ENCODE measurements around the gene MMAA. TPM values are rescaled to one million over a fixed set of nuclear protein-coding genes. Genes with fewer than 3 reads are reported as not detected.

Gene MMAA
- polyA plus RNA-seq, 3 donors = 2.1 to 4.0 (median 2.5) TPM

DNA sequence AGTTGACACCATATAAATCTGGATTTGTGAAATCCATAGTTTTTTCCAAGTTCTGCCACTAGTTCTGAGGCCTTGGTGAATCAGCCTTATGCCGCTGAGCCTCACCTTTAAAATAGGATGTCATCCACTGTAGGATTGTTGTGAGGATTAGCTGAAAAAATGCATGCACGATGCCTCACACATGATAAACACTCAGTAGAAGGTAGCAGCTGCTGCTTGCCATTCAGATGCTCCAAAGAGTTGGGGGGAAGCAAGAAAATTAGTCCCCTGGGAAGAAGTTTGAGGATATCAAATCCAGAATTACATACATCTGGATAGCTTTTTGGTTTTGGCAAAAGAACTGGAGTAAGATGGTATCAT, 7.4 kb downstream of the MMAA start:
- TF ChIP-seq, protein P1, sequence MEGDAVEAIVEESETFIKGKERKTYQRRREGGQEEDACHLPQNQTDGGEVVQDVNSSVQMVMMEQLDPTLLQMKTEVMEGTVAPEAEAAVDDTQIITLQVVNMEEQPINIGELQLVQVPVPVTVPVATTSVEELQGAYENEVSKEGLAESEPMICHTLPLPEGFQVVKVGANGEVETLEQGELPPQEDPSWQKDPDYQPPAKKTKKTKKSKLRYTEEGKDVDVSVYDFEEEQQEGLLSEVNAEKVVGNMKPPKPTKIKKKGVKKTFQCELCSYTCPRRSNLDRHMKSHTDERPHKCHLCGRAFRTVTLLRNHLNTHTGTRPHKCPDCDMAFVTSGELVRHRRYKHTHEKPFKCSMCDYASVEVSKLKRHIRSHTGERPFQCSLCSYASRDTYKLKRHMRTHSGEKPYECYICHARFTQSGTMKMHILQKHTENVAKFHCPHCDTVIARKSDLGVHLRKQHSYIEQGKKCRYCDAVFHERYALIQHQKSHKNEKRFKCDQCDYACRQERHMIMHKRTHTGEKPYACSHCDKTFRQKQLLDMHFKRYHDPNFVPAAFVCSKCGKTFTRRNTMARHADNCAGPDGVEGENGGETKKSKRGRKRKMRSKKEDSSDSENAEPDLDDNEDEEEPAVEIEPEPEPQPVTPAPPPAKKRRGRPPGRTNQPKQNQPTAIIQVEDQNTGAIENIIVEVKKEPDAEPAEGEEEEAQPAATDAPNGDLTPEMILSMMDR (IDR thresholded peaks at IDR 0.05) = no peak
- Mint-ChIP-seq H3K36me3 (peaks cover 6% of the 10 kb centered on the region in 2 donors), H3K27me3 (ENCODE audit: low read depth in 3 of 3) (no peaks in the 10 kb centered on the region), H3K4me3 (no peak overlapping the region), H3K27ac (no peak overlapping the region), H3K9me3 (peaks cover 0 to 12% (median 3%) of the 10 kb centered on the region in 7 donors), H3K4me1 (peaks cover 5% of the 10 kb centered on the region)
- H3K9ac ChIP-seq (ENCODE audit: insufficient read depth, low read length, poor library complexity, severe bottlenecking) = no peak overlapping the region
- no peaks in the 10 kb centered on the region for H3K27me3 ChIP-seq (ENCODE audit: control insufficient read depth in 2 of 2, insufficient read depth in 2 of 2, low read length in 2 of 2)
- H3K4me2 ChIP-seq (replicated peaks; ENCODE audit: extremely low read depth, low read length, poor library complexity, severe bottlenecking) = no peak overlapping the region
- DNase-seq = no peak
- H3K9me3 ChIP-seq (replicated peaks in 1 of 2; ENCODE audit: control insufficient read depth in 1 of 2, insufficient read depth in 1 of 2, low read length in 2 of 2) = no peaks in the 10 kb centered on the region
- intact Hi-C loops (cut with micrococcal nuclease) = no loop called here
- no peaks in the 10 kb centered on the region for H3K4me1 ChIP-seq (ENCODE audit: control insufficient read depth in 1 of 2, insufficient read depth in 2 of 2, low read length in 2 of 2)
- H3K79me2 ChIP-seq (ENCODE audit: insufficient read depth, low read length) = no peaks in the 10 kb centered on the region
- no CpG with 5 or more reads among the region's 2 CpGs for WGBS (ENCODE audit: insufficient coverage)
- H2AFZ ChIP-seq (ENCODE audit: insufficient read depth, low read depth, low read length, poor library complexity, severe bottlenecking) = no peak overlapping the region
- no peaks in the 10 kb centered on the region for H3K36me3 ChIP-seq (replicated peaks in 1 of 2; ENCODE audit: control insufficient read depth in 1 of 2, insufficient read depth in 2 of 2, low read length in 2 of 2)
- no peak overlapping the region for H3K27ac ChIP-seq (ENCODE audit: low read depth in 1 of 2, low read length in 2 of 2)
- H3K4me3 ChIP-seq (replicated peaks in 1 of 3; ENCODE audit: low read depth in 2 of 3, low read length in 3 of 3) = no peak overlapping the region
- no peaks in the 10 kb centered on the region for H4K20me1 ChIP-seq (ENCODE audit: insufficient read depth, low read length)

DNA sequence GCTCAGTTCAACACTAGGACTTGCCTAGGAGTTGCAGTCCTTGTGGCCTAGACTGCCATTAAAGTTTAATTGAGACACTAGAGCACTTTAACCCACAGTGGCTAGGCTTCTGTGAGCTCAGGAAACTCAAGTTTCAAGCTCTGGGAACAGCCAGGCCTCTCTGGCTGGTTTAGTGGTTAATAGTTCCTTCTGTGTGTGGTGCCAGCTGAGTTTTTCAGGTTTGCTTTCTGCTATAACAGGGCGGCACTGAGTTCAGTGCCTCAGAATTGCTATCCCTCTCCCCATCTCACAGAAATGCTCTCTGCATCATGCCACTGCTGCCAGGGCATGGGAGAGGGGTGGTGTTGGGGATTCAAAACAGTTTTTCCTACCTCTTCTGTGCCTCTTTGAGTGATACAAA, 15.9 kb downstream of the MMAA start:
- intact Hi-C loops (cut with micrococcal nuclease) = no loop called here
- TF ChIP-seq, protein P1 (IDR thresholded peaks at IDR 0.05) = no peak
- DNase-seq = no peak
- Histone ChIP-seq H3K79me2 (ENCODE audit: insufficient read depth, low read length) (no peaks in the 10 kb centered on the region), H3K9ac (ENCODE audit: insufficient read depth, low read length, poor library complexity, severe bottlenecking) (no peak overlapping the region), H3K36me3 (replicated peaks in 1 of 2; ENCODE audit: control insufficient read depth in 1 of 2, insufficient read depth in 2 of 2, low read length in 2 of 2) (peaks cover 9 to 25% of the 10 kb centered on the region in 2 donors), H3K9me3 (replicated peaks in 1 of 2; ENCODE audit: control insufficient read depth in 1 of 2, insufficient read depth in 1 of 2, low read length in 2 of 2) (no peaks in the 10 kb centered on the region), H3K27ac (ENCODE audit: low read depth in 1 of 2, low read length in 2 of 2) (no peak overlapping the region), H3K4me2 (replicated peaks; ENCODE audit: extremely low read depth, low read length, poor library complexity, severe bottlenecking) (no peak overlapping the region), H2AFZ (ENCODE audit: insufficient read depth, low read depth, low read length, poor library complexity, severe bottlenecking) (no peak overlapping the region), H4K20me1 (ENCODE audit: insufficient read depth, low read length) (no peaks in the 10 kb centered on the region), H3K27me3 (ENCODE audit: control insufficient read depth in 2 of 2, insufficient read depth in 2 of 2, low read length in 2 of 2) (no peaks in the 10 kb centered on the region), H3K4me1 (ENCODE audit: control insufficient read depth in 1 of 2, insufficient read depth in 2 of 2, low read length in 2 of 2) (no peaks in the 10 kb centered on the region), H3K4me3 (replicated peaks in 1 of 3; ENCODE audit: low read depth in 2 of 3, low read length in 3 of 3) (no peak overlapping the region)
- no peak overlapping the region for H3K4me3 Mint-ChIP-seq
- H3K9me3 Mint-ChIP-seq = no peaks in the 10 kb centered on the region
- H3K27ac Mint-ChIP-seq = no peak overlapping the region
- H3K27me3 Mint-ChIP-seq (ENCODE audit: low read depth in 3 of 3) = peaks cover 0 to 2% (median 0%) of the 10 kb centered on the region in 3 donors
- peaks cover 12 to 21% of the 10 kb centered on the region in 2 donors for H3K36me3 Mint-ChIP-seq
- peaks cover 2% of the 10 kb centered on the region for H3K4me1 Mint-ChIP-seq
- WGBS (ENCODE audit: insufficient coverage) = no CpG with 5 or more reads among the region's 1 CpG
